HG03460 (cell line): ENCODE data around the gene CALY.

ENCODE experiments used
- ATAC-seq: cut with Tn5 transposase; IDR thresholded peaks from one replicate; pipeline ENCODE4 v1.9.1; 2021; ENCODE audit not compliant: unreplicated experiment

CALY gene

DNA sequence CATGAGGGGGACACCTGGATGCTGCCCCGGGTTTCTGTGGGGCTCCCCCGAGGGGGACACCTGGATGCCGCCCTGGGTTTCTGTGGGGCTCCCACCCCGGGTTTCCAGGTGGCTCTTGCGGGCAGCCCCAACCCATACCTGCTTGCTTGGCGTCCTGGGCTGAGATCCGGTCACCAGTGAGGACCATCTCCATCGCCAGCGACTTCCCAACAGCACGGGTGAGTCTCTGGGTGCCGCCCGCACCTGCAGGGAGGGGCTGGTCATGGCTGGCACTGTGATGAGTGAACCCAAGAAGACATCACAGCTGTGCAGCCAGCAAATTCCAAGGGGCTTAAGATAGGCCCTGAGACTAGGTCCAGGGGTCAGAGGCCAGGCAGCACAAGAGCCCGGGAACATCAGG is 30.1 kb upstream of the CALY start:
- no peak for ATAC-seq

DNA sequence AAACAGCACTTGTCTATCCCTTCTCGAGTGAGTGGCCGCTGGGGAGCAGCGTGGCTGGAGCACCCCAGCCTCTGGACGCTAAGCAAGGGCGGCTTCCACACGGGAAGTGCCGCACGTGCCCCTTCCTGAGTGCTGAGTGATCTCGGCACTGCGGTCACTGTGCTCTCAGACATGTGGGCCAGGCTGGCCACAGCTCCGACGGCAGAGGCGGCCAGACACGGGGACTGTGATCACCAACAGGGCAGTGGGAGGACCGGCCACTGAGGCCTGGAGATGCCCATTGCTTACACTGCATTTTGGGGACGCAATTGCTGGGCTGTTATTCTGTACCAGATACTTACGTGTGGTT is 29.4 kb upstream of the CALY start:
- no peak for ATAC-seq

GRCh38 chr10:133365461-133366129 is 28.9 kb upstream of the CALY start:
- no peak for ATAC-seq

DNA sequence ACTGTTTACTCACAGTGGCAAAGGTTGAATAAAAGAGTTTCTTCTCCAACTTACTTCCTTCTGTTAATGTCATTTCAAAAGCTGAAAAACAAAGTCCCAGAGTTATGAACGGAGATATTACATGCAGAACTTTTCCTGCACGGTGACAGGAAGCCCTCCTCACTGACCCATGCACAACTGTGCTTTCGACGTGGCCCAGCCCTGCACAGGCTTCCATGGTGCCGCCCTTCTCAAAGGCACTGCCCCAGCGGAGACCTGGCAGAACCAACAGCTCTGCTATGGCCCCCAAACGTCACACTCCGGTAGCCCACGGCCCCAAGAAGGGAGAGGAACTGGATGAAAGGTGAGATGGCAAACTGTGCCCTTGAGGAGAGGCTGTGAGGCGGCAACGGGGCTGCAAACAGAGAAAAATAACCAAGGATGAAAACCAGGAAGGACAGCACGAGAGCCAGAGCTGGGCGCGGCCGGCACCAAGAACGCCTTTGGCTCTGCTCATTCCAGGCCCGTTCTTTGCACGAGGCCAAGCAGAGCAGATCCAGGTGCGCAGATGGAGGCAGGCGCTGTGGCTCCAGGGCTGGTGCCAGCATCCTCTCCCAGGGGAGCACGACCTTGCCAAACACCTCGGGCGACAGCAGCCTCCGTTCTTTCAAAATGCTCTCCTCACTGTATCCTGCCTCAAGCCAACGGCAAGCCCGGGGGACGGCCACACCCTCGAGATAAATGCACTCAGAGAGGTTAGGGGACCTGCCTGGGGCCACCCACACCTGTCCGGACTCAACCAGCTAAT is 28.1 kb upstream of the CALY start:
- no peak for ATAC-seq

DNA sequence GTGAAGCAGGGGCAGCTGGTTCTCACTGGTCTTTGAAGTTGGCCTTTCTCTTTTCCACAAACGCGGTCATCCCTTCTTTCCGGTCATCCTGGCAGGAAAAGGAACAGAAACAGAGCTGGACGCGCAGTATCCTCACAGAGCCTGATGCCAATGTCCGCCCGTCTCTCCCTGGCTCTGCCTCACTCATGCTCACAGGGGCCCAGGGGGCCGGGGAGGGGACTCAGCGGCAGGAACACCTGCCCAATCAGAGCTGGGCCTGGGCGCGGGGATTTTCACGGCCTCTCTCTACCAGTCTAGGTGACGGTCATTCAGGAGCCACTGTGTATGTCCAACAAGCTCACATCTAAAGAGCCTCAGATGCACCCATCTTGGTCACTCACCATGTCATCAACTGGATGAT is 26.1 kb upstream of the CALY start:
- no peak for ATAC-seq

- ATAC-seq: no peak
Measured at GRCh38 chr10:133361773-133362441, 25.2 kb upstream of the CALY start.

GRCh38 chr10:133361227-133361626 is 24.5 kb upstream of the CALY start:
- ATAC-seq: no peak

DNA sequence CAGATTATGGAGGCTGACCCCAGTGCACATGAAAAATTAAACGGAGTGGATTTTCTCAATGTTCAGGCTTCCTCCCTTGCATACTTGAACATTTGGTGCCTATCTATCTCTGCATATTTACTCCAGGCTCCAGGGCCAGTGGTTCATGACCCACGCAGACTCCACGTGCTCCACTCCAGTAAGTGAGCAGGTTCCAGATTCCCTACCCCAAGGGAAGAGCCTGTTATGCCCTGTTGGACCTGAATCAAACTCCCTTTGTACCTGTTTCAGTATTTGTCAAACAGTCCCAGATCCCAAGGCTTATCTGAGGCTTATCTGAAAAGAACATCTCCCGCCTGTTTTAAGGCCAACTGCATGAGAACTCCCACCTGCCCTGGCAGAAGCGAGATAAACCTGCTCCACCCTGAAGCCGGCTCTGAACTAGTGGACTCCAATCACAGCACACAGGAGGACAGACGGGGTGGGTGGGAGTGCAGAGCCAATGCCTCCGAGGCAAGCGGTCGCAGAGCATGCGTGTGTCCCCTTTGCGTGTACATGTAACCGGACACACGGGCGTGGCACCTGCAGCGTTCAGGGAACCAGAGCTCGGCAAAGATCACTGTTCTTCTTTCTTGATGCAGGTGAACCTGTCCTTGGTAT is 23.4 kb upstream of the CALY start:
- no peak for ATAC-seq

- ATAC-seq: no peak
Measured at GRCh38 chr10:133359554-133359971, 22.9 kb upstream of the CALY start.

DNA sequence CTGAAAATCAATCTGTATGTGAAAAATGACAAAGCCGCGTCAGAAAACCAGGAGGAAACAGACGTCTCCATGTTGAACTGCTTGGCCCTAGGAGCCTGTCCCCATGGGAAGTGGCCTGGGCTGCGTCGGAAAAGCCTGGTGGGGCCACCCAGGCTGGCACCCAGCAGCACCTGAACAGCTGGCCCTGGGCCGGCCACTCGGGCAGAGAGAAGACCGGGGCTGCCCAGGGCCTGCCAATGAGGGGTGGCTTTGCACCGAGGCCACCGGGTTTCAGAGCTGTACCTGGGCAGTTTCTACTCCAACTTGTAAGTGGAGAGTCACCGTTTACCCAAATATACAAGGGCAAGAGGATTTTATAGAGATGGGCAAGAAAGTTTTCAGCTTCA is 22.2 kb upstream of the CALY start:
- no peak for ATAC-seq

DNA sequence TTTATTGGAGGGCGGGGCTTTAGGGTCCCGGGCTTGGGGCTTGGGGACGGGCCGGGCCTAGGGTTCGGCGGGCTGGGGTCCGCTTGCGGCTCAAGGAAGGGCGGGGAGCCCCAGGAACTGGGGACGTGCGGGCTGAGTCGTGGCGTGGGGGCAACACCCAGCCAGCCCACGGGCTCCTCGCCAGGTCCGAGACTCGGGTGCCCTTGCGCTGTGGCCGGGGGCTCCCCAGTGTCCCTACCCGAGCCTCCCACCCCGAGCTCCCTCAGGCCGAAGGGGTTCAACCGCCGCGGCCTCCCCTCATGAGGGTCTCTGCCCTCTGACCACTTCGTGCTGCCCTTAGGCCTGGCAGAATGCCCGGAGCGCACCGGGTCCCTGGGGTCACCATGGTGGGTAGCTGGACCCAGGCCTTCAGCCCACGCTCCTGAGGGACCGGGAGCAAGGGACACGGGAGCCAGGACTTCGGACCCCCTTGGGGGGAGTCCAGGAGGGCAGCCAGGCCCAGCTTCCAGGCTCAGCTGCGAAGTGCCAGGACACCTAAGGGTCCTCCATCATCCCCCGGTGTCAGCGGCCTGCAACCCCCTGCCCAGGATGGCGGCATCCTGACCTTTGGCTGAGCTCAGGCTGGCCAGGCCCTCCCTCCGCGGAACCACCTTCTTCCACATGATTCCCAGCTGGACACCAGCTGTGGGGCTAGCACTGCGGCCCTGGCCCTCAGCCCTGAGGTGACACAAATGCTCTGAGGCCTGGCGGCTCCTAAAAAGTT is 21.6 kb upstream of the CALY start:
- ATAC-seq: no peak

DNA sequence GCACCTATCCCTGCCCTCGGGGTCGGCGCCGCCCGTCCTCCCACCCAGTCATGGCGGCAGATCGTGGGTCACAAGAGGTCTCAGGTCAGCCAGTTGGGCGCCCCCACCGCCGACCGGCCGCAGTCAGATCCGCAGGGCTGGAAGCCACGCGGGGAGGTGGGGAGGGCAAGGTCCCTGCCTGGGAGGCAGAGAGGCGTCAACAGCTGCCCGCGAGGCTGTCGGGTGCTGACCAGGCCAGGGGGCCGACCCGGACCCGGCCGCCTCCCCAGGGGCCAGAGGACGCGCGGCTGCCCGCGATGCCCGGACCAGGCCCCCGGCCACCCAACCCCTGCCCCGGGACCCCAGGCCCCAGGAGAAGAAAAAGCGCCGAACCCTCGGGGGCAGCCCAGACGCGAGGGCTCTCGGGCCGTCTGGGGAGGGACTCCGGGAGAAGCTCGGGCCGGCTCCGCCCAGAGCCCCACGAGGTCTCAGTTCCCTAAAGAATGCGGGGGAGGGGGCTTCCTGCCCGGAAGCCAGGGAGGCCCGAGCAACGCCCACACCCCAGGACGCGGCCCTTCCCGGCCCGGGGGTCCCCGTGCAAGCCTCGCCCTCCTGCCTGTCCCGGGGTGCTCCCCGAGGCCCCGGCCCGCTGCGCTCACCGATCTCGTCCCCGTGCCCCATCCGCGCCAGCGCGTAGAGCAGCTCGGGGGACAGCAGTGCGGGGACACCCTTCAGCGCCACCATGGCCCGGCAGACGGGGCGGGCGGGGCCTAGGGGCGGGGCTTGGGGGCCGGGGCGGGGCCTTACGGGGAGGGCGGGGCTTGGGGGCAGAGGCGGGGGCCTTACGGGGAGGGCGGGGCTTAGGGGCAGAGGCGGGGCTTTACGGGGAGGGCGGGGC is 20.8 kb upstream of the CALY start, which contains the start of gene FUOM:
Gene FUOM (minus strand): TSS at position 735 of the 877 bp plus-strand sequence. CDS start 12 bp downstream, at position 723.
- peak; percentile 72 for ATAC-seq

DNA sequence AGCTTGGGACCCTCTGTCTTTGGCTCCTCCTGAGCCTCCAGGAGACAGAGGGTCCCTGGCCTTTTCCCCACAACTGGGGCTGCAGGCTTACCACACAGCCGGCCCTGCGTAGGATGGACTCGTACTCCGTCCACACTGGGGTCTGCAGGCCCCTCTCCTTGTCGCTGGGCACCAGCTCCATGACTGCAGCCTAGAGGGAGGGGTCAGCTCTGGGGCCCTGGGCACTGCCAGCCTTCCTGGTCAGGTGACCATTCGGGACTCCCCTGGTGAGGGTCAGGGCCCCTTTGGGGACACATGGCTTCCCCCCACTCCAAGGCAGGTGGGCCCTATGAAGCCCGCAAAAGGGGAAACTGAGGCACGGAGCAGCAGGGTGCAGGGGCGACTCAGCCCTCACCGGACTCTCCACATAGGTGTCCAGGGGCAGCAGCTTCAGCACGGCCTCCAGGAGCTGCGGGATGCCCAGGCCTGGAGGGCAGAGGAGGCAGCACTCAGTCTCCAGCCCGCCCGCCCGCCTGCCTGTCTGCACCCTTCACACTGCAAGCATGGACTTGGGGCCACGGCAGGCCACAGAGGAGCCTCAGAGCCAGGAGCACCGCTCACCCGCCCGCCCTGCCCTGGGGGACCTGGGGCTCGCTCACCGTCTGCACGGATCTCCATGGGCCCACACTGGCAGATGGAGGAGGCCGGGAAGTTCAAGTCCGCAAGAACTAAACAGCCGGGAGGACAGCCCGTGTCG is 20.0 kb upstream of the CALY start:
- no peak for ATAC-seq

DNA sequence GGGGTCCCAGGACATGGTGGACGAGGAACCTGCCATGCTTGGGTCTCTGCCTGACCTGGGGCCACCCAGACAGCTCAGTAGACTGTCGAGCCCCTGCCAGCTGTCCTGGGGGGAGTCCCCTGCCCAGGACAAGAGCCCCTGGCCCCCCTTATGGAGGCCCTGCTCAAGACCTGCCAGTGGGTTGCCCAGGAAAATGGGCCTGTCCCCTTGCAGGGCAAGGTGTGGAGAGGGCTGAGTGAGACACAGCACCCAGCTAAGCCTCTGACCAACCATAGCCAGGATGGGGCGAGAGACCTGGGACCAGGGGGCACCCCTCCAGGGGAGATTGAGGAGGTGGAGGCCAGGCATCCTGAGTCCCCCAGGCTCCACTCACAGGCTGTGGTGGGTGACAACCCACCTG is 19.3 kb upstream of the CALY start:
- ATAC-seq: no peak

DNA sequence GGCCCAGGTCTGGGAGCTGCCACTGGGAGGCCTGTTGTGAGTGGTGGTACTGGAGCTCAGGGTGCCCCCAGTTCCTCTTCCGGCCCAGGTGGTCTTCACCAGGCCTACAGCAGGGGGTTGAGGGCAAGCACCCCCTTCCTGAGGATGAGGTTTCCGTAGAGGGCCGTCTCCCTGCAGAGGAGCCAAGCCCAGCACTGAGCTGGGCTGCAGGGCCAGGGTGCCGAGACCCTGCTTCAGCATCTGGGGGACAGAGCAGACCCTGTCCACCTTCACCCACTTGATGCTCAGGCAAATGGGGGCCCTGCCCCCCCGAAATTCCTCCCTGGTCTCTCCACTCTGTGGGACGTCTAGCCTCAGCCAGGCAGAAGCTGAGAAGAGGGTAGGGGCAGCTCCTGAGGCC is 18.6 kb upstream of the CALY start:
- ATAC-seq: no peak

- ATAC-seq: no peak
Measured at GRCh38 chr10:133354672-133355240, 18.1 kb upstream of the CALY start.

- ATAC-seq: no peak
Measured at GRCh38 chr10:133353988-133354605, 17.4 kb upstream of the CALY start.

DNA sequence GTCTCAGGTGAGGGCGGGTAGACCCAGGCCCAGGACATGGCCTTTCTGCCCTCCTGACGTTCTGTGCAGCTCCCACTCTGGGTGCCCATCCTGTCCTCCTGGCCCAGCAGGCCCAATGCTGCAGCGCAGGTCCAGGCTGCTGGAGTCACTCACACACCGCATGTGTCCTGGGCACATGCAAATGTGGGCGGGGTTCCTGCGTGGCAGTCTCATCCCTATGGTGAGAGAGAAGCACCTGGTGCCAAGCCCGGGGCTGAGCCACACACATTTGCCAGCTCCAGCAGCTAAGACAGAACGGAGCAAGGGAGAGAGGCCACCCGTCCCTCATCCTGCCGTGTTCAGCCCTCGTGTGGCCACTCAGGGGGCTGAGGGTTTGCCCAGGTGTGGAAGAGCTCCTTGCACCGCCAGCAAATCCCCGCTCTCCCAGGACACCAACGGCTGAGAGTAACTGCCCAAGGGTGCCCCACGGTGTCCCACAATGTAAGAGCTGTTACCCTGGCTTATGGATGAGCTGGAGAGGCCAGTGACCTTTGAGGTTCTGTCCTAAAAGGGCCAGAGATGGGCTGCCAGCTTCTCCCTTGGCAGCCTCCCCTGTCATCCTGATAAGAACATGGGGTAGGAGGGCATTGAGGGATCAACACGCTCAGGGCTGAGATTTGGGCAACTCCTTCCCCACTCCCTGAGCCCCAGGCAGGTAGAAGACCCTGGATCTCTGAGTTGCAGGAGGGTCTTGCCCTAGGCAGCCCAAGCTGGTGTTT is 16.7 kb upstream of the CALY start:
- ATAC-seq: no peak
